ENCODE data around the gene DNTT.

The DNTT gene

DNA sequence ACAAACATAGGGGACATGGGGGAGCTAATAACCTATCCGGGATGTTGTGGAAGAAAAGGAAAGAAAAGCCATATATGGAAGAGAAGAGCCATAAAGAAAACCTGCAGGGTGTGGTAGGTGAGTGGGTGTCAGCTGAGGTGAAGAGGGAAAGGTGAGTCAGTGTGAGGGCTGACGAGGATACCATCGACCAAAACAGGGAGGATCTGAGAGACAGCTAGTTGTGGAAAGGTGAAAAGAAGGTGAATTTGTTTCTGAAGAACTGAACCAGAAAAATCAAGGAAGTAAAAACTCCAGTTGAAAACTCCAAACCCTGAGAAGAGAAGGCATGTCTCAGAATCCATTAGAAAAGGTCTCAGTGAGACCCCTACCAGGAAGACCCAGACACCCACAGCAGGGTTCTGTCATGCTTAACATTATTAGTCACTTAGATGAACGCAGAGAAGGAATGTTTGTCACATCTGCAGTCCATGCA is 37.0 kb upstream of the DNTT start:
- no peaks in the 10 kb centered on the region for H3K9me3 ChIP-seq (ENCODE audit: insufficient read depth, low read length)
- peak overlapping the region; percentile 100 for H3K27ac ChIP-seq (ENCODE audit: low read length)
- H3K4me2 ChIP-seq (ENCODE audit: low read length) = peak overlapping the region; percentile 98
- H4K20me1 ChIP-seq (ENCODE audit: insufficient read depth, low read length) = peaks cover 78% of the 10 kb centered on the region
- peak overlapping the region; percentile 99 for H3K9ac ChIP-seq (ENCODE audit: low read length)
- TF ChIP-seq CTCF (IDR thresholded peaks at IDR 0.05; ENCODE audit: low read depth, low read length) (no peak), EZH2phosphoT487 (IDR thresholded peaks at IDR 0.05; ENCODE audit: low read depth) (no peak)
- H2AFZ ChIP-seq (ENCODE audit: low read depth, low read length) = no peak overlapping the region
- H3K36me3 ChIP-seq (replicated peaks; ENCODE audit: low read depth, low read length) = peaks cover 76% of the 10 kb centered on the region
- H3K4me3 ChIP-seq (ENCODE audit: low read length) = peak overlapping the region; percentile 98
- peaks cover 99% of the 10 kb centered on the region for H3K79me2 ChIP-seq (ENCODE audit: low read length)
- peaks cover 60% of the 10 kb centered on the region for H3K4me1 ChIP-seq (ENCODE audit: low read length)
- no peaks in the 10 kb centered on the region for H3K27me3 ChIP-seq (ENCODE audit: low read depth, low read length)

GRCh38 chr10:96268341-96268909 is 35.8 kb upstream of the DNTT start:
- Histone ChIP-seq H3K4me3 (ENCODE audit: low read length) (peak overlapping the region; percentile 98), H2AFZ (ENCODE audit: low read depth, low read length) (no peak overlapping the region), H3K9ac (ENCODE audit: low read length) (peak overlapping the region; percentile 99), H3K36me3 (replicated peaks; ENCODE audit: low read depth, low read length) (peaks cover 64% of the 10 kb centered on the region), H4K20me1 (ENCODE audit: insufficient read depth, low read length) (peaks cover 67% of the 10 kb centered on the region), H3K4me1 (ENCODE audit: low read length) (peaks cover 58% of the 10 kb centered on the region), H3K79me2 (ENCODE audit: low read length) (peaks cover 95% of the 10 kb centered on the region), H3K4me2 (ENCODE audit: low read length) (peak overlapping the region; percentile 98), H3K27me3 (ENCODE audit: low read depth, low read length) (no peaks in the 10 kb centered on the region), H3K9me3 (ENCODE audit: insufficient read depth, low read length) (no peaks in the 10 kb centered on the region), H3K27ac (ENCODE audit: low read length) (peak overlapping the region; percentile 100)
- TF ChIP-seq CTCF (IDR thresholded peaks at IDR 0.05; ENCODE audit: low read depth, low read length) = no peak
- TF ChIP-seq EZH2phosphoT487 (IDR thresholded peaks at IDR 0.05; ENCODE audit: low read depth) = no peak

DNA sequence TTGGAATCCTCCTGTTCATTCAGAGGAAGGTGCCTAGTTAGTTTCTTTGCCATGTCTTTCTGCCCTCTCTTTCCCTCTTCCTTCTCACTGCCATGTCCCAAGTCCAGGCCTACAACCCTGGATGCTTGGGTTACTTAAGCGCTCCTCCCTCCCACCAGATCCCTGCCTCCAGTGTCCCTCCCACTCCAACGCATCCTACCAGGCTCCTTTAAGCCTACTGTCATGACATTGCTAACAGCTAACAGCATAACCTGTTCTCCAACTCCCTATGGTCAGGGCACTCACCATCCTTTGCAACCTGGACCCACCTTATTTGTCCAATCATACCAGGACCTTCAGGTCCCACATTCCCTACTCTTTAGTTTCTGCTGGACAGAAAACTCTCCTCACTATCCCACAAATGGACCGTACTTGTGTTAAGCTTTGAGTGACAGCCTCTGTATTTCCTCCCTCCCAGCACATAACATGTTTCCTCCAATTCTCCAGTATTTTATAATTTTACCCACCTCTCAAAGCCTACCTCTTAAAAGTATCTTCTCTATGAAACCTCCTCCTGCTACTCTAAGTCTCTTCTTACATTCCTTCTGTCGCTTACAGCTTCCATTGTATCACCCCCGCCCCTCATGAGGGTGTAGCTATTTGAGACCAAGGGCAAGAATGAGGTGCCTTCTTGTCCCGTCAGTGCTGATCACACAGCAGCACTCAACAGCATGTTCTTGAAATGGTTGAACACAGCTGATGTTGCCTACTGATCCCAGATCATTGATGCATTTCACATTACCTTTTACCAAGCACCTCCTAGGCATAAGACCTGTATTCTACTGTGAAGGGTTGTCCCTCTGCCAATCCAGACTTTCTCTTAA is 34.6 kb upstream of the DNTT start:
- Histone ChIP-seq H3K4me2 (ENCODE audit: low read length) (peak overlapping the region; percentile 98), H3K4me1 (ENCODE audit: low read length) (peaks cover 55% of the 10 kb centered on the region), H3K9me3 (ENCODE audit: insufficient read depth, low read length) (no peaks in the 10 kb centered on the region), H4K20me1 (ENCODE audit: insufficient read depth, low read length) (peaks cover 54% of the 10 kb centered on the region), H3K36me3 (replicated peaks; ENCODE audit: low read depth, low read length) (peaks cover 57% of the 10 kb centered on the region), H3K9ac (ENCODE audit: low read length) (peak overlapping the region; percentile 99), H3K79me2 (ENCODE audit: low read length) (peaks cover 83% of the 10 kb centered on the region), H3K4me3 (ENCODE audit: low read length) (peak overlapping the region; percentile 98), H3K27me3 (ENCODE audit: low read depth, low read length) (no peaks in the 10 kb centered on the region), H3K27ac (ENCODE audit: low read length) (peak overlapping the region; percentile 100), H2AFZ (ENCODE audit: low read depth, low read length) (no peak overlapping the region)
- TF ChIP-seq EZH2phosphoT487 (IDR thresholded peaks at IDR 0.05; ENCODE audit: low read depth) (no peak), CTCF (IDR thresholded peaks at IDR 0.05; ENCODE audit: low read depth, low read length) (no peak)

GRCh38 chr10:96270571-96270970 is 33.7 kb upstream of the DNTT start:
- Histone ChIP-seq H3K4me3 (ENCODE audit: low read length) (peak overlapping the region; percentile 98), H3K9me3 (ENCODE audit: insufficient read depth, low read length) (no peaks in the 10 kb centered on the region), H3K4me1 (ENCODE audit: low read length) (peaks cover 53% of the 10 kb centered on the region), H3K27me3 (ENCODE audit: low read depth, low read length) (no peaks in the 10 kb centered on the region), H2AFZ (ENCODE audit: low read depth, low read length) (no peak overlapping the region), H3K4me2 (ENCODE audit: low read length) (peak overlapping the region; percentile 98), H4K20me1 (ENCODE audit: insufficient read depth, low read length) (peaks cover 46% of the 10 kb centered on the region), H3K27ac (ENCODE audit: low read length) (peak overlapping the region; percentile 100), H3K36me3 (replicated peaks; ENCODE audit: low read depth, low read length) (peaks cover 52% of the 10 kb centered on the region), H3K9ac (ENCODE audit: low read length) (peak overlapping the region; percentile 99), H3K79me2 (ENCODE audit: low read length) (peaks cover 74% of the 10 kb centered on the region)
- no peak for TF ChIP-seq EZH2phosphoT487 (IDR thresholded peaks at IDR 0.05; ENCODE audit: low read depth)
- TF ChIP-seq CTCF (IDR thresholded peaks at IDR 0.05; ENCODE audit: low read depth, low read length) = no peak
